Left lung (tissue), 10 donors: ENCODE results near the gene RSPH1. TPM values are rescaled to one million over a fixed set of nuclear protein-coding genes. Genes with fewer than 3 reads are reported as not detected.

Source experiments
- ATAC-seq: fragments of 200-7000 bp; cut with Tn5 transposase; one replicate; pipeline ENCODE4 v1.9.1; 2020; ENCODE audit warnings: moderate library complexity
- DNase-seq, 4 donors: peaks; one replicate each; pipeline ENCODE4 v3.0.0-alpha.2; 2013 to 2020
- H3K27ac ChIP-seq, 2 donors: fragments of 200-600 bp; sonication (generic) in 1 of 2; one replicate each; pipeline versions ENCODE4 v1.5.0 to v1.8.0; 2020 to 2021
- H3K27me3 ChIP-seq, 2 donors: fragments of 200-600 bp; sonication (generic) in 1 of 2; one replicate each; pipeline versions ENCODE4 v1.5.0 to v1.8.0; 2020 to 2021
- H3K36me3 ChIP-seq, 2 donors: fragments of 200-600 bp; sonication (generic) in 1 of 2; one replicate each; pipeline versions ENCODE4 v1.5.0 to v1.8.0; 2020 to 2021
- H3K4me1 ChIP-seq, 2 donors: fragments of 200-600 bp; one replicate each; pipeline ENCODE4 v1.8.0; 2021
- H3K4me3 ChIP-seq, 2 donors: fragments of 200-600 bp; sonication (generic) in 1 of 2; one replicate each; pipeline versions ENCODE4 v1.5.0 to v1.8.0; 2020 to 2021; ENCODE audit warnings: mild to moderate bottlenecking in 1 of 2
- H3K9me3 ChIP-seq, 2 donors: fragments of 200-600 bp; sonication (generic) in 1 of 2; one replicate each; pipeline versions ENCODE4 v1.5.0 to v1.8.0; 2020 to 2021
- CTCF ChIP-seq, 2 donors: fragments of 200-600 bp; sonication (generic) in 1 of 2; IDR thresholded peaks; one replicate each; pipeline versions ENCODE4 v1.5.0 to v1.8.0; 2021; ENCODE audit warnings: antibody characterized with exemption in 2 of 2
- intact Hi-C, 2 donors: fragments of 100-400 bp; cut with DNase I; formaldehyde crosslinking; loops; one replicate each; pipeline versions ENCODE4 v1.11.2 to v1.14.2; 2022
- polyA plus RNA-seq, 6 donors: library from polyadenylated mRNA; unstranded; fragments of 120-200 nt; gene quantifications; one replicate each; pipeline ENCODE4 v1.2.1, GENCODE V29; 2013; ENCODE audit not compliant: insufficient read length in 6 of 6
- total RNA-seq, 2 donors: library from RNA; stranded (reverse); fragmentation: NEBNext Ultra II Directional; extraction: Animal tissue kit (Norgen Biotek cat#: 25700); gene quantifications; one replicate each; pipeline ENCODE4 v1.2.1, GENCODE V29; 2021
- donor health status: DM: no; HTN: yes; CAD: no.
- donor health status: DM: no; HTN: no; CAD: no.

The RSPH1 gene
- total and polyA plus RNA-seq, 8 donors = 0.73 to 27.3 (median 13.4) TPM

- no peak for ATAC-seq
- Histone ChIP-seq H3K27ac (no peak overlapping the region), H3K36me3 (no peaks in the 10 kb centered on the region), H3K4me1 (peaks cover 0 to 9% of the 10 kb centered on the region in 2 donors), H3K9me3 (no peaks in the 10 kb centered on the region), H3K4me3 (no peak overlapping the region), H3K27me3 (no peaks in the 10 kb centered on the region)
- no peak for TF ChIP-seq CTCF (IDR thresholded peaks at IDR 0.05)
- intact Hi-C loops = no loop called here
- DNase-seq = no peak
These were observed 41.2 kb downstream of the RSPH1 start for GRCh38 chr21:42454786-42455185.

GRCh38 chr21:42453986-42454570 lies 41.9 kb downstream of the RSPH1 start:
- Histone ChIP-seq H3K4me1 (peaks cover 0 to 11% of the 10 kb centered on the region in 2 donors), H3K27ac (no peak overlapping the region), H3K36me3 (no peaks in the 10 kb centered on the region), H3K27me3 (no peaks in the 10 kb centered on the region), H3K9me3 (no peaks in the 10 kb centered on the region), H3K4me3 (no peak overlapping the region)
- intact Hi-C loops = no loop called here
- no peak for TF ChIP-seq CTCF (IDR thresholded peaks at IDR 0.05)
- no peak for ATAC-seq
- no peak for DNase-seq

DNA sequence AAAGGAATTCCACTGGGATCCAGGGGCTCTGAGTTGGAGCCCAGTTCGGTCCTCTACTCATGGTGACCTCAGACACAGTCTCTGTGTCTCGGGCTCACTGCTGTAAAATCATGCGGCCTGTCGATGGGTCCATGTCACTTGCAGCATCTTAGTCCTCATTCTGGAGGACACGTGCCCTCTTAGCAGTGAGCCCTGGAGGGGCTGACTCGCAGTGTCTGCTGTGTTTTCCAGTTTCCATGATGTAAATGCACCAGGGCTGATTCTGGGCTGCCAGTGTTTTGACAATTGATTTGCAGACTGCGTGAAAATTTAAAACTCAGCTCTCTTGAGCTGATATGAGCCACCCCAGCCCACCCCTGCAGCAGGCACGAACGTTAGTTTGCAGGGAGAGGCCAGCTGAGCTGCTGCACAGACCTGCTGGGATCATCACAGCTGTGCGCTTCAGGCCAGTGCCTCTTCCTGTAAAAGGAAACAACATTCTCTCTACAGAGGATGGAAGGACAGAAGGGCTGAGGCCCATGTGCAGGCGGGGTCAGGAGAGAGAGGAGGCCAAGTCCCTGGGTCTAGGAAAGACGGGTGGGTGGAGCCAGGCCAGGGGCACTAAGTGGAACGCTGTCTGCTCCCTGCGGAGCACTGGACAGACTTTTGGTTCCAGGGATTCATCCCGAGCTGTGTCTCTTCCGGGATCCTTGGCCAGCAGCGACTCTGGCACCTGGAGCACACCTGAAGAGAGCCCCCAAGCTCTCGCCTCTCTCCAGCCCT lies 42.6 kb downstream of the RSPH1 start:
- no peak for DNase-seq
- no peak for TF ChIP-seq CTCF (IDR thresholded peaks at IDR 0.05)
- Histone ChIP-seq H3K27ac (no peak overlapping the region), H3K4me1 (peaks cover 0 to 11% of the 10 kb centered on the region in 2 donors), H3K4me3 (no peak overlapping the region), H3K27me3 (no peaks in the 10 kb centered on the region), H3K36me3 (no peaks in the 10 kb centered on the region), H3K9me3 (no peaks in the 10 kb centered on the region)
- intact Hi-C loops = no loop called here
- no peak for ATAC-seq

DNA sequence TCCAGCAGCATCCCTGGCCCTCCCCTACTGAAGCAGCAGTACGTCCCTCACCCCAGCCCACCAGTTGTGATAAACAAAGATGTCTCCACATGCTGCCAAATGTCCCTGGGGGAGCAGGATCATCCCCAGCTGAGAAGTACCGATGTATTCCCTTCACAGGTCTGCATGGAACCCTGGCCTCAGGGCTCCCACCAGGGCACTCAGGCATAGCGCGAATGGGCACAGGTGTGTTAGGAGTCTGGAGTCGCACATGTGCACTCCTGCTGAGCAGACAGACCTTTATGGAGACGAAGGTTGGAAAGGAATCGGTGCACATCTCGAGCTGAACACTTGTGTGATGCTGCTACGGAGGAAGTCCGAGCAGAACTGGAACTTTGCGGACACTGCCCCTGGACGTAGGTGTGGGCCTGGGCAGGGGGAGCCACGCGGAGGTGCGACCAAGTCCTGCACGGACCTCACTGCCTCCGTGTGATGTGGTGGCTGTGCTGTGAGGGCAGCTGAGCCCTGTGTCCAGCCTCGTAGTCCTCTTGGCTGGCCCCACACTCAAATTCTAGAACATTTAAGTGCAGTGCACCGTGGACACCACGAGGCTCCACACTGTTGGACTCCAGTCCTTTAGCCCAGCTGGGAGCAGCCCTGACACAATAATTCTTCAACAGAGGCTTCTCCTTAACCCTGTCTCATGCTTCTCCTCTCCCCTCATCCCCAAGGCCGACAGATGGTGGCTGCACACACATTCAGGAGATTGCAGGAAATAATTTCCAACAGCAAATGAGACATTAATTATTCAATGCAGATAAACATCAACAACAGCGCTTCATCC lies 43.4 kb downstream of the RSPH1 start:
- Histone ChIP-seq H3K4me3 (no peak overlapping the region), H3K36me3 (no peaks in the 10 kb centered on the region), H3K4me1 (peaks cover 0 to 11% of the 10 kb centered on the region in 2 donors), H3K9me3 (no peaks in the 10 kb centered on the region), H3K27me3 (no peaks in the 10 kb centered on the region), H3K27ac (no peak overlapping the region)
- ATAC-seq = no peak
- intact Hi-C loops = no loop called here
- no peak for TF ChIP-seq CTCF (IDR thresholded peaks at IDR 0.05)
- no peak for DNase-seq

GRCh38 chr21:42451941-42452340 lies 44.1 kb downstream of the RSPH1 start:
- intact Hi-C loops = no loop called here
- H3K4me1 ChIP-seq = peaks cover 0 to 11% of the 10 kb centered on the region in 2 donors
- no peak for ATAC-seq
- no peaks in the 10 kb centered on the region for H3K27me3 ChIP-seq
- no peak for TF ChIP-seq CTCF (IDR thresholded peaks at IDR 0.05)
- no peaks in the 10 kb centered on the region for H3K36me3 ChIP-seq
- no peak overlapping the region for H3K4me3 ChIP-seq
- no peak for DNase-seq
- no peaks in the 10 kb centered on the region for H3K9me3 ChIP-seq
- H3K27ac ChIP-seq = no peak overlapping the region
